ENCODE data around the gene ARFGEF2.
"Not testable (repeated sequence)": the region's sequence is repeated elsewhere in the genome, so short reads cannot be mapped to it uniquely, and the experiment has no call there.

The ARFGEF2 gene

DNA sequence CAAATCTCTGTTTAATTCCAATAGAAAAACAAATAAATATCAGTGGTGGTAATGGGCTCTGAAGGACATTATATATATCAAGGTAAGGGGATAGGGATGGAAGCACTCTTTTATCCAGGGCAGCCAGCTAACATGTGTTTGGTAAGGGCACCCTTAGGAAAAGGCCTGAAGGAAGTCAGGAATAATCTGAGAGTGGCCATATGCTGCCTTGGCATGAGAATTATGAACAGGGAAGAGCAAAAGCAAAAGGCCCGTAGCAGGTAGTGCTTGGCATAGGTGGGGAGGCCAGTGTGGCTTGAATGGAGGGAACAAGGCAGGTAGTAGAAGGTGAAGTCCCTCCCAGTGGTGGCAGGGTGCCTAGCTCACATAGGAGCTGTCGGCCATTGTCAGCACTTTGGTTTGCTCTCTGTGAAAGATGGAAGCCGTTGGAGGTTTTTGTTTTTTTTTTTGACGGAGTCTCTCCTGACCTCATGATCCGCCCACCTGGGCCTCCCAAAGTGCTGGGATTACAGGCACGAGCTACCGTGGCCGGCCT is 85.0 kb downstream of the ARFGEF2 start:
- TF ChIP-seq, protein P1, sequence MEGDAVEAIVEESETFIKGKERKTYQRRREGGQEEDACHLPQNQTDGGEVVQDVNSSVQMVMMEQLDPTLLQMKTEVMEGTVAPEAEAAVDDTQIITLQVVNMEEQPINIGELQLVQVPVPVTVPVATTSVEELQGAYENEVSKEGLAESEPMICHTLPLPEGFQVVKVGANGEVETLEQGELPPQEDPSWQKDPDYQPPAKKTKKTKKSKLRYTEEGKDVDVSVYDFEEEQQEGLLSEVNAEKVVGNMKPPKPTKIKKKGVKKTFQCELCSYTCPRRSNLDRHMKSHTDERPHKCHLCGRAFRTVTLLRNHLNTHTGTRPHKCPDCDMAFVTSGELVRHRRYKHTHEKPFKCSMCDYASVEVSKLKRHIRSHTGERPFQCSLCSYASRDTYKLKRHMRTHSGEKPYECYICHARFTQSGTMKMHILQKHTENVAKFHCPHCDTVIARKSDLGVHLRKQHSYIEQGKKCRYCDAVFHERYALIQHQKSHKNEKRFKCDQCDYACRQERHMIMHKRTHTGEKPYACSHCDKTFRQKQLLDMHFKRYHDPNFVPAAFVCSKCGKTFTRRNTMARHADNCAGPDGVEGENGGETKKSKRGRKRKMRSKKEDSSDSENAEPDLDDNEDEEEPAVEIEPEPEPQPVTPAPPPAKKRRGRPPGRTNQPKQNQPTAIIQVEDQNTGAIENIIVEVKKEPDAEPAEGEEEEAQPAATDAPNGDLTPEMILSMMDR (IDR thresholded peaks at IDR 0.05; ENCODE audit: low read depth, low read length, poor library complexity, severe bottlenecking) = no peak
- TF ChIP-seq EZH2phosphoT487 (IDR thresholded peaks at IDR 0.05; ENCODE audit: borderline replicate concordance, low read length) = no peak
- no peaks in the 10 kb centered on the region for H3K9me3 ChIP-seq (ENCODE audit: control insufficient read depth, insufficient read depth, low read length)
- H3K27me3 ChIP-seq (ENCODE audit: control insufficient read depth, low read length) = no peaks in the 10 kb centered on the region
- H3K27ac ChIP-seq (ENCODE audit: low read depth, low read length) = no peak overlapping the region
- H3K4me3 ChIP-seq (ENCODE audit: low read length) = no peak overlapping the region
- H3K9me2 ChIP-seq (replicated peaks; ENCODE audit: control insufficient read depth, low read length) = no peaks in the 10 kb centered on the region
- no peaks in the 10 kb centered on the region for H4K20me1 ChIP-seq (ENCODE audit: control insufficient read depth, insufficient read depth, low read depth, low read length)
- H3K4me1 ChIP-seq (ENCODE audit: control insufficient read depth, low read length) = no peaks in the 10 kb centered on the region
- no peak overlapping the region for H3K4me2 ChIP-seq (ENCODE audit: low read length)
- no peaks in the 10 kb centered on the region for H3K79me2 ChIP-seq (ENCODE audit: control insufficient read depth, low read length)
- no peaks in the 10 kb centered on the region for H3F3A ChIP-seq (ENCODE audit: control insufficient read depth, insufficient read depth)
- H3K36me3 ChIP-seq (ENCODE audit: control insufficient read depth, low read length) = peaks cover 30% of the 10 kb centered on the region

DNA sequence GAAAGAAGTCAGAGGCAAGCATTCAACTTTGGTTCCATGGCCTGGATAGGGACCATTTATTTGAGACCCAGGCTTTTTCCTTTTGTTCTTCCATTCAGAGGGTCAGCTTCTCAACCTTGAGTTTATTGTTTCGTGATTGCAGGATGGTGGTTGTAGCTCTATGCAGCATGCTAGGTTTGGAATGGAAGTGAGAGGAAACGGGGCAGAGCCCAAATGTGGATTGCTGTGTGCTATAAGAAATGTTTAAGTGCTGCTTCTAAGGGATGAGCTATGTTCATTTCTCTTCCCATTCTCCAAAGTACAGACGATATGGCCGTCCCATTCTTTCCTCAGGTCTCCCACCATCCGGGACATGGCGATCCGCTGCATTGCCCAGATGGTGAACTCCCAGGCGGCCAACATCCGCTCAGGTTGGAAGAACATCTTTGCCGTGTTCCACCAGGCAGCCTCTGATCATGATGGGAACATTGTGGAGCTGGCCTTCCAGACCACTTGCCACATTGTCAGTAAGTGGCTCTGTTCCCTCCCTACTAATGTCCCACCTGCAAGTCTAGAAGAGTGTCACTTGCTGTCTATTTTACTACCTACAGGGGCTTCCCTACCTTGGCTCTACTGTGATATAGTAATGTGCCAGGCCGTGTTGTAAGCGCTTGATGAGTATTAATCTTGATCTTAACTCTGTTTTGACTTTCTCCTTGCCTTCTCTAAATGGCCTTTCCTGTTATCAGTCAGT is 88.6 kb downstream of the ARFGEF2 start:
- no peak overlapping the region for H3K27ac ChIP-seq (ENCODE audit: low read depth, low read length)
- peaks cover 64% of the 10 kb centered on the region for H3K36me3 ChIP-seq (ENCODE audit: control insufficient read depth, low read length)
- no peaks in the 10 kb centered on the region for H3K79me2 ChIP-seq (ENCODE audit: control insufficient read depth, low read length)
- no peaks in the 10 kb centered on the region for H3K4me1 ChIP-seq (ENCODE audit: control insufficient read depth, low read length)
- H3K4me3 ChIP-seq (ENCODE audit: low read length) = no peak overlapping the region
- TF ChIP-seq, protein P1 (IDR thresholded peaks at IDR 0.05; ENCODE audit: low read depth, low read length, poor library complexity, severe bottlenecking) = no peak
- no peak for TF ChIP-seq EZH2phosphoT487 (IDR thresholded peaks at IDR 0.05; ENCODE audit: borderline replicate concordance, low read length)
- H3F3A ChIP-seq (ENCODE audit: control insufficient read depth, insufficient read depth) = no peaks in the 10 kb centered on the region
- H3K4me2 ChIP-seq (ENCODE audit: low read length) = no peak overlapping the region
- no peaks in the 10 kb centered on the region for H4K20me1 ChIP-seq (ENCODE audit: control insufficient read depth, insufficient read depth, low read depth, low read length)
- no peaks in the 10 kb centered on the region for H3K9me3 ChIP-seq (ENCODE audit: control insufficient read depth, insufficient read depth, low read length)
- no peaks in the 10 kb centered on the region for H3K9me2 ChIP-seq (replicated peaks; ENCODE audit: control insufficient read depth, low read length)
- no peaks in the 10 kb centered on the region for H3K27me3 ChIP-seq (ENCODE audit: control insufficient read depth, low read length)

DNA sequence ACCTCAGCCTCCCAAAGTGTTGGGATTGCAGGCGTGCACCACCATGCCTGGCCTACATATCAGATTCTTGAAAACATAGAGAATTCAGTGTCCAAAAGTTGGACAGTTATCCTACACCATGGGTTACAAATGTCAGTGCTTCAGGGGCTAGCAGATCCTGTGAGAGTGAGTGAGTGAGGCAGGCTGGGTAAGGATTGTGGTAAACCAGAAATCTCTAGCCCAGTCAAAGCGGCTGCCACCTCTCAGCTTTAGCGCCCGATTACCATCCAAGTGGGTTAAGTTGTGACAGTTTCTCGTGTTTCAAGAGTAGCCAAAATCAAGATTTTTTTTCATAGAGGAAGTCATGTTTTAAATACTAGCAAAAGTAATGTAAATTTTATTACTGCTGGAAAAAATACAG is 102.7 kb downstream of the ARFGEF2 start:
- no peak for TF ChIP-seq EZH2phosphoT487 (IDR thresholded peaks at IDR 0.05; ENCODE audit: borderline replicate concordance, low read length)
- TF ChIP-seq, protein P1 (IDR thresholded peaks at IDR 0.05; ENCODE audit: low read depth, low read length, poor library complexity, severe bottlenecking) = no peak
- no peak overlapping the region for H3K27ac ChIP-seq (ENCODE audit: low read depth, low read length)

DNA sequence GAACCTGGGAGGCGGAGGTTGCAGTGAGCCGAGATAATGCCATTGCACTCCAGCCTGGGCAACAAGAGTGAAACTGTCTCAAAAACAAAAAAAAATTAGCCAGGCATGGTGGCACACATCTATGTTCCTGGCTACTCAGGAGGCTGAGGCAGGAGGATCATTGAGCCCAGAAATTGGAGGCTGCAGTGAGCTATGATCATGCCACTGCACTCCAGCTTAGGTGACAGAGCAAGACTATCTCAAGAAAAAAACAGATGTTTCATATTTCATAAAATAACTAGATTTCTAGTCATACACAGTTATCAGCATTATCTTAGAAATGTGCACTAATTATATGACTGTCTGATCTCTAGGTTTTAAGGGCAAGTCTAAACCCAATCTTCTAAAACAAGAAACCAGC is 106.7 kb downstream of the ARFGEF2 start:
- H3K9me2 ChIP-seq (replicated peaks; ENCODE audit: control insufficient read depth, low read length); H3K27ac ChIP-seq (ENCODE audit: low read depth, low read length); H3K4me1 ChIP-seq (ENCODE audit: control insufficient read depth, low read length); H3K27me3 ChIP-seq (ENCODE audit: control insufficient read depth, low read length); H3K4me3 ChIP-seq (ENCODE audit: low read length); H3K9me3 ChIP-seq (ENCODE audit: control insufficient read depth, insufficient read depth, low read length); H4K20me1 ChIP-seq (ENCODE audit: control insufficient read depth, insufficient read depth, low read depth, low read length); H3K4me2 ChIP-seq (ENCODE audit: low read length); H3K79me2 ChIP-seq (ENCODE audit: control insufficient read depth, low read length); H3F3A ChIP-seq (ENCODE audit: control insufficient read depth, insufficient read depth): not testable (repeated sequence)
- peaks cover 52% of the 10 kb centered on the region for H3K36me3 ChIP-seq (ENCODE audit: control insufficient read depth, low read length)

More for the DNA sequence above, 102.7 kb downstream of the ARFGEF2 start:
- H3K27me3 ChIP-seq (ENCODE audit: control insufficient read depth, low read length) = no peaks in the 10 kb centered on the region
- H3K4me3 ChIP-seq (ENCODE audit: low read length) = no peak overlapping the region
- peaks cover 56% of the 10 kb centered on the region for H3K36me3 ChIP-seq (ENCODE audit: control insufficient read depth, low read length)
- no peaks in the 10 kb centered on the region for H3K79me2 ChIP-seq (ENCODE audit: control insufficient read depth, low read length)
- H3K4me1 ChIP-seq (ENCODE audit: control insufficient read depth, low read length) = no peaks in the 10 kb centered on the region
- H4K20me1 ChIP-seq (ENCODE audit: control insufficient read depth, insufficient read depth, low read depth, low read length) = no peaks in the 10 kb centered on the region
- no peaks in the 10 kb centered on the region for H3K9me2 ChIP-seq (replicated peaks; ENCODE audit: control insufficient read depth, low read length)
- no peaks in the 10 kb centered on the region for H3K9me3 ChIP-seq (ENCODE audit: control insufficient read depth, insufficient read depth, low read length)
- no peaks in the 10 kb centered on the region; the same call in 1 of the 2 replicates for H3F3A ChIP-seq (ENCODE audit: control insufficient read depth, insufficient read depth)
- H3K4me2 ChIP-seq (ENCODE audit: low read length) = no peak overlapping the region
